Endothelial cell (in vitro differentiated cells): ENCODE data around the gene CHPF2. TPM values are rescaled to one million over a fixed set of nuclear protein-coding genes. Genes with fewer than 3 reads are reported as not detected.

Source experiments
- DNase-seq: peaks from one replicate; pipeline ENCODE4 v3.0.0; 2021; ENCODE audit warnings: low spot score
- H3K27ac Mint-ChIP-seq: one replicate; pipeline ENCODE4 v1.8.0; 2021; ENCODE audit warnings: mixed read lengths, inconsistent platforms; ENCODE audit not compliant: unreplicated experiment
- H3K27me3 Mint-ChIP-seq: one replicate; pipeline ENCODE4 v1.8.0; 2021; ENCODE audit warnings: mild to moderate bottlenecking, moderate library complexity, mixed read lengths, inconsistent platforms; ENCODE audit not compliant: unreplicated experiment
- H3K36me3 Mint-ChIP-seq: one replicate; pipeline ENCODE4 v1.8.0; 2021; ENCODE audit warnings: mild to moderate bottlenecking, low read depth, mixed read lengths, inconsistent platforms; ENCODE audit not compliant: unreplicated experiment
- H3K4me1 Mint-ChIP-seq: one replicate; pipeline ENCODE4 v1.8.0; 2021; ENCODE audit warnings: mild to moderate bottlenecking, mixed read lengths, inconsistent platforms; ENCODE audit not compliant: unreplicated experiment
- H3K4me3 Mint-ChIP-seq: one replicate; pipeline ENCODE4 v1.8.0; 2021; ENCODE audit warnings: mild to moderate bottlenecking, mixed read lengths, inconsistent platforms; ENCODE audit not compliant: unreplicated experiment
- H3K9me3 Mint-ChIP-seq: one replicate; pipeline ENCODE4 v1.8.0; 2021; ENCODE audit warnings: mixed read lengths, inconsistent platforms; ENCODE audit not compliant: unreplicated experiment
- CTCF ChIP-seq: fragments of 200-600 bp; sonication (generic); IDR thresholded peaks from one replicate; pipeline ENCODE4 v1.5.0; 2021; ENCODE audit warnings: antibody characterized with exemption; ENCODE audit not compliant: unreplicated experiment
- total RNA-seq: library from RNA; stranded (reverse); fragmentation: NEBNext Ultra II Directional; extraction: Animal tissue kit (Norgen Biotek cat#: 25700); gene quantifications from one replicate; pipeline ENCODE4 v1.2.1, GENCODE V29; 2021; ENCODE audit not compliant: unreplicated experiment

CHPF2 gene
- total RNA-seq, 1 donor from 2014 or later = 55.4 TPM

DNA sequence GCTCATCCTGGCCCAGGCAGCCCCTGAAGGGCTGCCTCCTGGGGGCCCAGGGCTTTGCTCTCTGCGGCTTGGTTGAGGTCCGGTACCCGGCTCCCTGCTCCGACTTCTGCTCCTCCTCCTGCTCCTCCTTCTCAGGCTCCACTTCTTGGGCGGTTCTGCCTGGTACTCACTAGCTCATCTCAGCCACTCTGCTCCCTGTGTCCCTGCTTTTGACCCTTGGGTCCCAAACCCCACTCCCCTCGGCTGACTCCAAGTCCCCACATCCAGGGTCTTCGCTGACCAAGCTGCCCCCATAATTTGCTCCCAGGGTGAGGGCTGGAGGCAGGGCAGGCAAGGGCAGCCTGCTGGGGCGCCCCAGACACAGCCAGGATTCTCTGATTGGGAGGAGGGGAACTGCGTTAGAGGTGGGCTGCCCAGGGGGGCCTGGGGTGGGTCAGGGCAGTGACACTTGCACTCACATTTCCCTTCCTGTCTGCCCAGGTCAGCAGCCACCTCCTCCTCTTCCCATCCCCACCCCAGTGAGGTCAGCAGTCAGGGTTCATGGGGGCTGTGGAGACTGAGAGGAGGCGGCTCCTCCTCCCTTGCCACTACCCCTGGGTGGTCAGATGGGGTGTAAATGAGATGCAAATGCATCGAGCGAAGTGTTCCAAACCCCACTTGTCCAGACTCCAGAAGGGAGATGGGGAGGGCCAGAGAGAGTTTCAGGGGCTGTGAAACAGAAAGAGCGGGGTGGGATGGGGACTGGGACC, 14.0 kb downstream of the CHPF2 start:
- no peaks in the 10 kb centered on the region for H3K9me3 Mint-ChIP-seq
- H3K36me3 Mint-ChIP-seq = no peaks in the 10 kb centered on the region
- no peak for DNase-seq
- no peak overlapping the region for H3K27ac Mint-ChIP-seq
- peaks cover 30% of the 10 kb centered on the region for H3K4me1 Mint-ChIP-seq
- H3K4me3 Mint-ChIP-seq = no peak overlapping the region
- peaks cover 33% of the 10 kb centered on the region for H3K27me3 Mint-ChIP-seq
- no peak for TF ChIP-seq CTCF

GRCh38 chr7:151246851-151247580, 14.7 kb downstream of the CHPF2 start:
- DNase-seq = no peak
- TF ChIP-seq CTCF = no peak
- peaks cover 33% of the 10 kb centered on the region for H3K27me3 Mint-ChIP-seq
- H3K36me3 Mint-ChIP-seq = no peaks in the 10 kb centered on the region
- no peak overlapping the region for H3K4me3 Mint-ChIP-seq
- no peaks in the 10 kb centered on the region for H3K9me3 Mint-ChIP-seq
- no peak overlapping the region for H3K27ac Mint-ChIP-seq
- H3K4me1 Mint-ChIP-seq = peaks cover 30% of the 10 kb centered on the region

DNA sequence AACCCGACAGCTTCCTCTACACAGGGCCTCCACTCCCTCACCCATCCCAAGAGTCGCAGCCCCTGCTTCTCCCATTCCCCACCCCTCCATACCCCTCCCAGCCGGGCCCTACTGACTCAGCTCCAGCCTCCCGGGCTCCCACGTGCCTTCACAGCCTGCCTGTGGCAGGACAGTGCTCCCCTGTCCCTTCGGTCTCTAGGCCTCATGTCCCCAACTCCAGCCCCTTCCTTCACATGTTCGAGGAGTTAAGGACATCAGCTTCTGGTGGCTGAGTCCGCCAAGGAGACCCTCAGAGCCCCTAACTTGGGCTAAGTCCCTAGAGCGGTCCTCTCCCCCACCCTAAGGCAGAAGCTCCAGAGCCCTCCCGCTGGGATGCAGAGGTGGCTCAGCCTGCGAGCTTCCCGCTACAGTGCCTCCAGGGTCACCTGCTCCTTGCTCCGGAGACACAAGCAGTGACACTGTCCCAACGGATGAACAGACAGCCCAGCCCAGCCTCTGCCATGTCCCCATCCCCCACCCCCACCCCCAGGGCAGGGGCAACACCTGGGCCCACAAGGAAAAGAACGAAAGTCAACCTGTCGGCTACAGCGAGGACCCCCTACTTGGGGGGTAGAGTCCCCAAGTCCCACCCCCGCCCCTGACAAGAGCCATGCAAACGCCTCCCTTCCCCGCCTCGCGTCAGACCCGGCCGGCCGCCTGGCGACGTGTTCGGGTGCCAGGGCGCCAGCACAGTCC, 15.5 kb downstream of the CHPF2 start:
- Mint-ChIP-seq H3K36me3 (no peaks in the 10 kb centered on the region), H3K27ac (no peak overlapping the region), H3K4me1 (peaks cover 35% of the 10 kb centered on the region), H3K27me3 (peaks cover 38% of the 10 kb centered on the region), H3K9me3 (no peaks in the 10 kb centered on the region), H3K4me3 (no peak overlapping the region)
- no peak for DNase-seq
- TF ChIP-seq CTCF = no peak

DNA sequence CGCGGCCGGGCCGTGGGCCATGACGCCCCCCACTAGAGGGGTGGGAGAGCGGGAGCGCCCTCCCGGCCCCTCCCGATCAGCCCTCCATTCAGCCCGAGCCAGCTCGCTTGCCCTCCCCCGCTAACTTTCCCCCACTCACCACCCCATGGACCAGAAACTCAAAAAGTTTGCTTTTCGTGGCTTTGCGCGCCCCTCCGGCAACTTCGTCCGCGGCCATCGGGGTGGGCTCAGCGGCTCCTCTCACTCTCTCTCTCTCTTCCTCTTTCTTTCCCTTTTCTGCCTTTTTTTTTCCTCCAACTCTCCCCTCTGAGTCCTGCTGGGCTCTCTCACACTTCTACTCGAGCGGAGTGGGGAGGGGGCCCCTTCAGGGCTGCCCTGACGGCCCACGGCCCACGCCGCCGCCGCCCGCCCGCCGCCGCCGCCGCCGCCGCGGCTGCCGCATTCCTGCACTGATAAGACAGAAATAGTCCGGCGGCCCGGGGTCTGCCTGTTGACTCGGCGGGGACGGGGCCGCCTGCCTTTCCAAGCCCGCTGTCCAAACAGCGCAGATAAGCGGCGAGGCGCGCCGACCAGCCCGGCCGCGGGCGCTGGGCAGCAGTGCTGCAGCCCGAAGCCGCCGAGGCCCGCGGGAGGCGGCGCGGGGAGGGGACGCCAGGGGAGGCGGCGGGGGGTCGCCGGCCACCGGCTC, 16.2 kb downstream of the CHPF2 start, which contains the start of gene SMARCD3:
Gene SMARCD3, minus strand, starts transcription at position 349 of the 688 bp plus-strand sequence. Its CDS starts 132 bp downstream, at position 217.
- peak; percentile 72 for DNase-seq
- Mint-ChIP-seq H3K27ac (no peak within 1 kb of the TSS), H3K9me3 (no peaks in the 10 kb centered on the region), H3K27me3 (peaks cover 41% of the 10 kb centered on the region), H3K4me1 (peaks cover 33% of the 10 kb centered on the region), H3K36me3 (no peaks in the 10 kb centered on the region), H3K4me3 (peak within 1 kb of the TSS; percentile 81)
- no peak for TF ChIP-seq CTCF
